AG10803 (cell line): ENCODE measurements around the gene ELK1.

Source experiments
- DNase-seq: peaks from one replicate; pipeline ENCODE4 v3.0.0; 2010; ENCODE audit warnings: low read depth
- H3K4me3 ChIP-seq: 2 replicates; pipeline ENCODE4 v1.5.1; 2011; ENCODE audit warnings: mild to moderate bottlenecking, low read length, control low read depth
- CTCF ChIP-seq: conservative IDR thresholded peaks from 2 replicates; pipeline ENCODE4 v1.5.1; 2011; ENCODE audit warnings: mild to moderate bottlenecking, low read length, control low read depth, inconsistent platforms

Gene ELK1

GRCh38 chrX:47658301-47658683 lies 7.9 kb upstream of the ELK1 start:
- no peak for DNase-seq
- TF ChIP-seq CTCF = no peak
- H3K4me3 ChIP-seq = peak overlapping the region; percentile 78

GRCh38 chrX:47651043-47651905 lies 911 bp upstream of the ELK1 start:
- peak overlapping the region; percentile 45 for H3K4me3 ChIP-seq
- TF ChIP-seq CTCF = no peak
- DNase-seq = no peak

DNA sequence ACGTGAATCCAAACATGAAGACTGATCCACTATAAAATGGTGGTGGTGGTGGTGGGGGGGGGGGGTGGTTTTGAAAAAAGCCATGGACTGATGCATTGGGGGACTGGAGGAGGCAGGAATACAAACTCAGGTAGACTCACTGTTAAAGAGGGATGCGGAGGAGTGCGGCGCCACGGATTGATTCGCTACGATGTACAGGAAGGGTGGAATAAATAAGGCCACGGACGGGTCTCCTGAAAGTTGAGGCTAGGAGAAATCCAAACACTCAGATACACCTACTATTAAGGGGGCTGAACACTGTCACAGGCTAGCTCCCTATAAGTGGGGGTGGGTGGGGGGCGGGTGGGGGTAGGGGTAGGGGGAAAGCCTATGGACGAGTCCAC lies 591 bp downstream of the ELK1 start:
- TF ChIP-seq CTCF = no peak
- H3K4me3 ChIP-seq = peak overlapping the region; percentile 74
- DNase-seq = no peak

DNA sequence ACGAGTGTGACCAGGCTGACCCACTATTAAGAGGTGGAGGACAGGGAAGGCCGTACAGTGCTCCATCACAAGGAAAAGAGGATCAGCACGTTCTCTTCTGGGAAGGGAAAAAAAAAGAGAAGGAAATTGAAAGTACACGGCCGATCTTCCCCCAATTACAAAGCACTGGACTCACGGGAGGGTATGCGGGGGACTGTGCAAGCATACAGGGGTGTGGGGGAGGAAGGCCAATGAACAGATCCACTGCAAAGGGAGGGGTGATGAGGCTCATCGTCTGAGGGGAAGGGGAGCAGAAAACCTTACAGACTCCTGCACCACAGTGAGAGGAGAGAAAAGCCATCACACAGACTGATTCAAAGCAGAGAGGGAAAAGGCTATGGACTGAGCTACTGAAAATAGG lies 1.1 kb downstream of the ELK1 start:
- H3K4me3 ChIP-seq = peak overlapping the region; percentile 74
- no peak for TF ChIP-seq CTCF
- DNase-seq = no peak

- DNase-seq = no peak
- no peak for TF ChIP-seq CTCF
- peak overlapping the region; percentile 12 for H3K4me3 ChIP-seq
Measured at GRCh38 chrX:47648376-47648775, 2.0 kb downstream of the ELK1 start.

DNA sequence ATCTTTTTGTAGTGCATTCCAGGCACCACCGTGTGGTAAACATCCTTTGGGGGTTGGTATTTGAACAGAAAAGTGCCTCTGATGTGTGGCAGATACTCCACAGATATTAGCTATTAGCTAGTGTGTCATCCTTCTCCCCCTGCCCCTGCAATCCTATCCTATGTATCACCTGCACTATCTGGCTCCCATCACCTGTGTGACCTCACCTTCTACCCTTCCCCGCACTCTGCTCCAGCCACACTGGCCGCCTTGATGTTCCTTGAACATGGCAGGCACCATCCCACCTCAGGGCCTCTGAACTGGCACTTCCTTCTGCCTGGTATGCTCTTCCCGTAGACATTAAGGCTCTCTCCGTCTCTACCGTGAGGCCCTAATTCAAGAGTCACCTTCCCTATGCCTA lies 3.7 kb downstream of the ELK1 start:
- DNase-seq = no peak
- no peak for TF ChIP-seq CTCF
- H3K4me3 ChIP-seq = no peak overlapping the region

GRCh38 chrX:47645530-47645929 lies 4.8 kb downstream of the ELK1 start:
- no peak overlapping the region for H3K4me3 ChIP-seq
- DNase-seq = no peak
- no peak for TF ChIP-seq CTCF
